RWPE1 (cell line): ENCODE data around the gene ASIC3.
A peak's percentile ranks its signal among the peaks of the same experiment; 100 is the strongest.

Experiments
- CTCF ChIA-PET: fragments of 350-600 bp; sonication (Branson Sonifier 250); formaldehyde crosslinking; extraction: SDS; loops from one replicate; lab custom pipeline; 2021; lab: Yijun Ruan, JAX
- POLR2A ChIA-PET: fragments of 400-600 bp; formaldehyde crosslinking; extraction: SDS; loops from one replicate; lab custom pipeline; 2020; ENCODE audit warnings: antibody characterized with exemption; ENCODE audit not compliant: low non-redundant PET; lab: Yijun Ruan, JAX
- DNase-seq: peaks from one replicate; pipeline ENCODE4 v3.0.0; 2012; ENCODE audit warnings: low spot score
- H3K27ac ChIP-seq: fragments of 450-650 bp; 2 replicates; pipeline ENCODE4 v1.5.1; 2017
- CTCF ChIP-seq: fragments of 450-650 bp; conservative IDR thresholded peaks from 2 replicates; pipeline ENCODE4 v1.5.1; 2017; ENCODE audit warnings: low read depth, mild to moderate bottlenecking

ASIC3 gene

DNA sequence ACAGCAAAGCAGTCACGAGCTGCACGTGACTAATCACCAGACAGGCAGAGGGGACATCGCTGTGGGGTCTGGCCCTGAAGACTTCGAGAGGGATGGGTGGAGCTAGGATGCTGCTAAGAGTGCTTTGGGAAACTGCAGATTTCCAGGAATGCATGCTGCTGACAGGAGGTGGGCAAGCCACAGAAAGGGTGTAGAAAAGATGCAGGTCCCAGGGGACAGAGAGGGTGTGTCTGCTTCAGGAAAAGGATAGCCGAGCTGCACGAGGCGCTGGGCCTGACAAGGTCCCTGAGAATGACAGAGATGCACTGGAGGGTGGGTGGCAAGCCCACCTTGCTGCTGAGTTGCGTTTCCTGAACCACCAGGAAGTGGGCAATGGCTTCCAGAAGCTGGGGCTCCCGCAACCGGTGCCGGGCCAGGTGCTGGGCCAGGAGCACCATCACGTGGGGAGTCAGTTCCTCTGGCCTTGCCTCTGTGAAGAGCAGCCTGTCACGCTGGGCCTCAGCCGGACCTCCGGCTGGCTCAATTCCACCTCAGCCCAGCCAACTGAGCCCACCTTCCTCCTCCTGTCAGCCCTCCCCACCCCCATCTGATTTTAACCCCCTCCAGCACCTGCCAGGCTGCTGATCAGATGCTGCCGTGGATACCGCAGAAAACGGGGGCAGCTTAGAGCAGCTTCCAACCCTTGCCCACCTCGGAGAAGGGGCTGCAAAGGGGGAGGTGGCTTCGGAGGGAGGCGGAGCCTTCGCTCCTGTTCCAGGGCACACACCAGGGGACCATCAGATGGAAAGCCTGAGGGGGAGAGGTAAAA, 30.1 kb downstream of the ASIC3 start:
- peak overlapping the region; percentile 99 for H3K27ac ChIP-seq
- CTCF ChIA-PET: no interaction called here
- TF ChIP-seq CTCF: no peak
- POLR2A ChIA-PET: no interaction called here
- DNase-seq: no peak

DNA sequence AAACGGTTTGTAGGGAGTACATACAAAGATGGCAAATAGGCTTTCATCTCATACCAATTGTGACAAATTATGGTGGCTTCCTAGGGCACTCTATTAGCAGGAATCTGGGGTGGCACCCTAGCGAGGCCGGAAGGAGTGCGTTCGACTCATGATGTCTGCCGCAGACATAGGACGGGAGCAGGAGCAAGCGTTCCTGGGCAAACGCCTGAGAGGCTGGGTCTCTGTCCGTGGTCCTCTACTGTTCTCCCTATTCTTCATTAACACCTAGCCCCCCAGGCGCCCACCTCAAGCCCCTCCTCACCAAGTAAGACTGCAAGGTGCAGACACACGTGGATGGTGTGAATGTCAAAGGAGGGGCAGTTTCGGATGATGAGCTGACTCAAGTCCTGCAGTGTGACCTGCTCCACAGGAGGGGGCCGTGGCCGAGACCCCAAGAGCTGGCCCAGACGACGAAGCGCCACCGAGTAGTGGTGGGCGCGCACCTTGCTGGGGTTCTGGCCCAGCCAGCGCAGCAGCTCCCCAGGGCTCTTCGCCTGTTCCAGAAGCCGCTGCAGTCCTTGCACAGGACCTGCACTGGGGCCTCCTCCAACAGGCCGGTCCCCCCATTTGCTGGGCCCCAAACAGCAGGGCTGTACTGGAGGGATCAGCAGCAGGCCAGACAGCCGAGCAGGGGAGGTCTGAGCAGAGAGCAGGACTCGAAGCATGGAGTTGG, 31.0 kb downstream of the ASIC3 start:
- ChIA-PET POLR2A (no interaction called here), CTCF (no interaction called here)
- peak overlapping the region; percentile 99 for H3K27ac ChIP-seq
- no peak for TF ChIP-seq CTCF
- DNase-seq: no peak

GRCh38 chr7:151080067-151080521, 31.8 kb downstream of the ASIC3 start:
- peak overlapping the region; percentile 99 for H3K27ac ChIP-seq
- no peak for DNase-seq
- ChIA-PET CTCF (no interaction called here), POLR2A (interaction anchor here (0.9 kb wide), 1 partner anchor 36 kb away, joined by 5 read pairs; no protein-coding TSS in a partner anchor)
- TF ChIP-seq CTCF: no peak

- peak within 1 kb of the TSS; percentile 99 for H3K27ac ChIP-seq
- peak; percentile 87 for DNase-seq
- TF ChIP-seq CTCF: no peak
- ChIA-PET POLR2A (interaction anchor here (0.6 to 0.9 kb wide), 3 partner anchors 17 to 35 kb away, joined by 3 to 5 read pairs (median 3); no protein-coding TSS in a partner anchor), CTCF (interaction anchor here (0.6 kb wide), 1 partner anchor 70 kb away, joined by 3 read pairs; no protein-coding TSS in a partner anchor)
These were observed 32.3 kb downstream of the ASIC3 start, which contains the start of gene FASTK for GRCh38 chr7:151080522-151081169. TSS of gene FASTK (minus strand) at chr7:151080809. CDS start at chr7:151080766, 43 bp downstream.

- peak overlapping the region; percentile 99 for H3K27ac ChIP-seq
- CTCF ChIA-PET: interaction anchor here (0.6 kb wide), 1 partner anchor 69 kb away, joined by 3 read pairs; no protein-coding TSS in a partner anchor
- POLR2A ChIA-PET: interaction anchor here (0.6 to 0.9 kb wide), 4 partner anchors 18 to 35 kb away, joined by 3 to 5 read pairs (median 3); no protein-coding TSS in a partner anchor
- no peak for TF ChIP-seq CTCF
- DNase-seq: no peak
These were observed 33.1 kb downstream of the ASIC3 start for GRCh38 chr7:151081170-151082101.
